ENCODE data around the gene MS4A3.
"Not testable (repeated sequence)": the region's sequence is repeated elsewhere in the genome, so short reads cannot be mapped to it uniquely, and the experiment has no call there.

Gene MS4A3, protein sequence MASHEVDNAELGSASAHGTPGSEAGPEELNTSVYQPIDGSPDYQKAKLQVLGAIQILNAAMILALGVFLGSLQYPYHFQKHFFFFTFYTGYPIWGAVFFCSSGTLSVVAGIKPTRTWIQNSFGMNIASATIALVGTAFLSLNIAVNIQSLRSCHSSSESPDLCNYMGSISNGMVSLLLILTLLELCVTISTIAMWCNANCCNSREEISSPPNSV

DNA sequence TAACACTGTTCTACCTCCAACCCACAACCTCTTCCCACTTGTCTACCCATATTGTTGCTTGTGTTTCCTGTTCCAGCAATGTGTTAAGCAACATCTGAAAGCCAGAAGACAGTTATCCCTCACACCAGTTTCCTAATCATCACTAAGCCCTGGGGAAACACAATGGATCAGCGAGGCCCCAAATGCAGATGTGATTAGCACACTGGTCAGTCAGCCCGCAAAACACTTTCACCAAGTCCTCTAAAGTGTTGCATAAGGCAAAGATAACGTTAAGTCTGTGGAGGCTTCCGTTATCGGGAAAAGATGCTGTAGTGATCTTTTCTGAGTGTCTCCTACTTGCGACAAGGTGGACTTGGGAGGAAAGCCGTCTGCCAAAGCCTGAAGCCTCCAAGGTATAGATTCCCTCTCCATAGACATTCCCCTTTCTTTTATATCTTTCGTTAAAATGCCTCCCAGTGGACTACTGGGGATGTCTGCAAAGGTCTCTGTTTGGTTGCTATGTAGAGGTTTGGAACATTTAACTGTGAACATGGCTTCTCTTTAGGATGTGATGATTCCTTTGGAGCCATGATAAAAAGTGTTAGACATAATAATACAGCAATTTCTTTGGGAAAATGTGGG lies at the start of gene MS4A3:
Gene MS4A3, plus strand, starts transcription at position 317 of the 621 bp plus-strand sequence. CDS start 4,496 bp downstream, outside the sequence.
- DNase-seq (ENCODE audit: low read depth in 1 of 2, low spot score in 1 of 2): no peak

DNA sequence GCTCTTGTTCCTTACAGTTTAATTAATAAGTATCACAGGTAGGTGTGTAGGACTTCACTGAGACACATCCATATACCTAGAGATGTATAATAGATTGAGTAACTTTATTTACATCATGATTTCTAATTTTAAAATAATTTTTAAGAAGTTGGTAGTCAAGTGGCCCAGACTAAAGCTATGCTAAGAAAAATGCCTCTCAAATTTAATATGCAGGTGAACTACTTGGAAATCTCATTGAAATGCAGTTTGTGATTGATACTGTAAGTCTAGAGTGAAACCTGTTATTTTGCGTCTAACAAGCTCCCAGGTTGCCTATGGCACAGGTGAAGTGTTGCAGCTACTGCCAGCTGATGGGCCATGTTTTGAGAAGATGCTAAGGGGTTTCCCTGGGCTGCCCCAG lies 39.6 kb upstream of the MS4A3 start, which contains the start of gene OOSP4B:
Gene OOSP4B, plus strand, starts transcription at position 301 of the 400 bp plus-strand sequence.
- DNase-seq (ENCODE audit: low read depth in 1 of 2, low spot score in 1 of 2): no peak

GRCh38 chr11:60018058-60018457 lies 38.4 kb upstream of the MS4A3 start:
- no peak for DNase-seq (ENCODE audit: low read depth in 1 of 2, low spot score in 1 of 2)

GRCh38 chr11:60020376-60020775 lies 36.1 kb upstream of the MS4A3 start:
- not testable (repeated sequence) for DNase-seq (ENCODE audit: low read depth in 1 of 2, low spot score in 1 of 2)

- no peak for DNase-seq (ENCODE audit: low read depth in 1 of 2, low spot score in 1 of 2)
These were observed 27.3 kb upstream of the MS4A3 start for GRCh38 chr11:60029015-60029632.

DNA sequence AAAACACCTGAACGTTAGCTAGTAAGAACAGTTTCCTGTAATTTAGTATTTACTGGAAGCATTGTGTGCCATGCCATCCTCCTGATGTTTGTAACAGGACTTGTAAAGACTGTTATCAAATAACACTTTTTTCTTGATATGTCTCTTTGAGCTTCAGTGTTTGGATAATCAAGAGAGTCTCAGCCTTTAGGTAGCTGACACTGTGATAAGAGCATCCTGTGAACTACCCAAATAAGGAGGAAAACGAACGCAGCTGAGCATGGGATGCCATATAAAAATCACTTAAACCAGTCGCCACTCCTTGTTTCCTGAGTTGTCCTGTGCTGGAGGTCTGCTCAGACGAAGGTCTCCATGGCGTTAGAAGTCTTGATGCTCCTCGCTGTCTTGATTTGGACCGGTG lies 16.4 kb upstream of the MS4A3 start, which contains the start of gene OOSP2:
Gene OOSP2, plus strand, starts transcription at position 301 of the 400 bp plus-strand sequence. Its CDS starts 51 bp downstream, at position 352.
- no peak for DNase-seq (ENCODE audit: low read depth in 1 of 2, low spot score in 1 of 2)

- DNase-seq (ENCODE audit: low read depth in 1 of 2, low spot score in 1 of 2): not testable (repeated sequence)
These were observed 6.0 kb upstream of the MS4A3 start for GRCh38 chr11:60050422-60050821.

DNA sequence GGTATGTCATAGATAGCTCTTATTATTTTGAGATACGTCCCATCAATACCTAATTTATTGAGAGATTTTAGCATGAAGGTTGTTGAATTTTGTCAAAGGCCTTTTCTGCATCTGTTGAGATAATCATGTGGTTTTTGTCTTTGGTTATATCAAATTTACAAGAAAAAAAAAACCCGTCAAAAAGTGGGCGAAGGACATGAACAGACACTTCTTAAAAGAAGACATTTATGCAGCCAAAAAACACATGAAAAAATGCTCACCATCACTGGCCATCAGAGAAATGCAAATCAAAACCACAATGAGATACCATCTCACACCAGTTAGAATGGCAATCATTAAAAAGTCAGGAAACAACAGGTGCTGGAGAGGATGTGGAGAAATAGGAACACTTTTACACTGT lies 5.6 kb upstream of the MS4A3 start:
- DNase-seq (ENCODE audit: low read depth in 1 of 2, low spot score in 1 of 2): not testable (repeated sequence)

GRCh38 chr11:60059052-60059451 lies 2.6 kb downstream of the MS4A3 start:
- DNase-seq (ENCODE audit: low read depth in 1 of 2, low spot score in 1 of 2): no peak

DNA sequence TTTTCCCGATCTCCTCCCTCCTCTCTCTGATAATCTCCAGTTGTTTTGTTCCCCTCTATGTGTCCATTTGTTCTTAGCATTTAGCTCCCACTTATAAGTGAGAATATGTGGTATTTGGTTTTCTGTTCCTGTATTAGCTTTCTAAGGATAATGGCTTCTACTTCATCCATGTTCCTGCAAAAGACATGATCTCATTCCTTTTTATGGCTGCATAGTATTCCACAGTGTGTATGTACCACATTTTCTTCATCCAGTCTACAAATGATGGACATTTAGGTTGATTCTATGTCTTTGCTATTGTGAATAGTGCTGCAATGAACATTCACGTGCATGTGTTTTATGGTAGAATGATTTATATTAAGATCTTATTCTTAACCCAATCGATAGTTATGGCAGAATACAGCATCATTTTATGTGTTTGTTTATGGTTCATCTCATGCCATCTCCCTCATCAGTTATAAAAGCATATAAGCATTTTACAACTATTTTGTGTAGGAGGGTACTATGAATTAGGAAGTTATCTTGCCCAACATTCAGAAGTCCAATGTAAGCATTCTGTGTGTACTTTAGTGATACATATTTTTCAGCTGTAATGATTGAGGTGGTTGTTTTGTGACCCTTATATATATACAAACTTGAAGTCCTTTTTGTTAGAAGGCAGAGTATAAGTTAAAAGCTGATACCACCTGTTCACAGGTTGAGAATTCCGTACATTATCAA lies 3.2 kb downstream of the MS4A3 start:
- DNase-seq (ENCODE audit: low read depth in 1 of 2, low spot score in 1 of 2): no peak

- no peak for DNase-seq (ENCODE audit: low read depth in 1 of 2, low spot score in 1 of 2)
These were observed 7.6 kb downstream of the MS4A3 start for GRCh38 chr11:60064111-60064510.

- no peak for DNase-seq (ENCODE audit: low read depth in 1 of 2, low spot score in 1 of 2)
These were observed 9.3 kb downstream of the MS4A3 start for GRCh38 chr11:60065801-60066200.

GRCh38 chr11:60069450-60069849 lies 13.0 kb downstream of the MS4A3 start:
- no peak for DNase-seq (ENCODE audit: low read depth in 1 of 2, low spot score in 1 of 2)

DNA sequence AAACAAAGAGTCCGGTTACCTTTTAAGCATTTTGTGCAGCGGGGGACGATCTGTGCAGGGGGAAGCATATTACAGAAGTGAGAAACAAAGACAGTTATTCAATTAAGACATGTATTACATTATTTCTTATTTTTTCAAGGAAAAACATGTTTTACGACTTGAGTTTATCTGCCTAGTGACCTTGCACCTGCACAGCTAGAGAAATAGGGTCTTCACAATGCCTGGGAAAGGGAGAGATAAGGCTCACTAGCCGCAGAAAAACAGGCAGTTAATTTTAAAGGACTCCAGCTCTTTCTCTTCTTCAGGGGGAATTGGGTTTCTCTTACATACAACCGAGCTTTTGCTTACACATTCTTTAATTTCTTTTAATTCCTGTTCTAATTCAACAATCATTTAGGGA lies 15.2 kb downstream of the MS4A3 start:
- DNase-seq (ENCODE audit: low read depth in 1 of 2, low spot score in 1 of 2): not testable (repeated sequence)

GRCh38 chr11:60077216-60077817 lies 20.9 kb downstream of the MS4A3 start:
- DNase-seq (ENCODE audit: low read depth in 1 of 2, low spot score in 1 of 2): no peak

- no peak for DNase-seq (ENCODE audit: low read depth in 1 of 2, low spot score in 1 of 2)
These were observed 21.5 kb downstream of the MS4A3 start for GRCh38 chr11:60077981-60078380.

DNA sequence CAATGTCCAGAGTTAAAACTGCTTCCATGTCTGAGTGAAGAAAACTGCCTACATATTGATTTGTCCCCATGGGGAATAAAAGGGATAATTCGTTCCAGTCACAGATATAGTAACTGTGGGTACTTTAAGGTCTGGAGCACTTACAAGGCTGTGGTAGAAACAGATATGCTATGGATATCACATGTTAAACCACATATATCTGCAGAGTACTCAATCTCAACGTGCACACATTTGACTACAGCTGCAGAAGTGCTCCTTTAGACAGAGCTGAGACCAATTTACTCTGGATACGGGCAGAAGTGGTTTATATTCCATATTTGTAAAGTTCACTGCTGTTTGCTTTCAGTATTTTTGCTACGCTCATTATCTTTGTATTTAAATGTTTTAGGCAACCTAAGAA lies 22.3 kb downstream of the MS4A3 start:
- no peak for DNase-seq (ENCODE audit: low read depth in 1 of 2, low spot score in 1 of 2)

DNA sequence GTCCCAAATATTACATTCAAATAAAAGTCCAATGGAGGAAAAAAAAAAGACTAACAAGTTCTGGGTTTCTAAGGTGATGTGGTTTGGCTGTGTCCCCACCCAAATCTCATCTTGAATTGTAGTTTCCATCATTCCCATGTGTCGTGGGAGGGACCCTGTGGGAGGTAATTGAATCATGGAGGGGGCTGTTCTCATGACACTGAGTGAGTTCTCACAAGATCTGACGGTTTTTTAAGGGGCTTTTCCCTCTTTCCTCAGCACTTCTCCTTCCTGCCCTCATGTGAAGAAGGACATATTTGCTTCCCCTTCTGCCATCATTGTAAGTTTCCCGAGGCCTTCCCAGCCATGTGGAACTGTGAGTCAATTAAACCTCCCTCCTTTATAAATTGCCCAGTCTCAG lies 24.1 kb downstream of the MS4A3 start:
- no peak for DNase-seq (ENCODE audit: low read depth in 1 of 2, low spot score in 1 of 2)

DNA sequence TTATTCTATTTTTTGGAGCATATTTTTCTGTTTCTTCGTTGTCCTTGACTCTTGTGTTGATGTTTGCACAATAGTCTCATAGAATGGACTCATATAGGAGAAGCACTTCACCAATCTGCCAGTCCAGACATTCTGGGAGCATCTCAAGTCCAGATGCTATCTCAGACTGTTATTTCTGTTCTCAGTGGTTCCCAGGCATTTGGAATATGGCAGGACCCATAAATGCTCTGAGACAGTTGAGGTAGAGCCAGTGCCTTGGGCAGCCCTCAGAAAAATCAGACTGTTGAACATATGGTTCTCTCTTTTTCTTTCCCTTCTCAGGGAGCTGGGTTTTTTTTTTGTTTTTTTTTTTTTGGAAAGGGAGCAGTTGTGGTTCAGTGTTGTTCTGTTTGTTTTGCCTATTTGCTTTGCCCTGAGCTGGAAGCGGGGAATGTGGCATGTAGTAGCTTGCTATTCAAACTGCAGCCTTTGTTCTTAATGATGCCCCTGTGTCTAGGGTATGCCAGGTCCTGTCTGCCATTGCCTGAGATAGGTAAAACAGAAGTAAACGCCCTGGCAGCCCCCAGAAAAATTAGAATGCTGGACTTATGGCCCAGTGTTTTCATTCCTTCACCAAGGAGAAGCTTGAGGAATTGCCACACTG lies 28.3 kb downstream of the MS4A3 start:
- no peak for DNase-seq (ENCODE audit: low read depth in 1 of 2, low spot score in 1 of 2)

- no peak for DNase-seq (ENCODE audit: low read depth in 1 of 2, low spot score in 1 of 2)
These were observed 29.4 kb downstream of the MS4A3 start for GRCh38 chr11:60085909-60086308.

DNA sequence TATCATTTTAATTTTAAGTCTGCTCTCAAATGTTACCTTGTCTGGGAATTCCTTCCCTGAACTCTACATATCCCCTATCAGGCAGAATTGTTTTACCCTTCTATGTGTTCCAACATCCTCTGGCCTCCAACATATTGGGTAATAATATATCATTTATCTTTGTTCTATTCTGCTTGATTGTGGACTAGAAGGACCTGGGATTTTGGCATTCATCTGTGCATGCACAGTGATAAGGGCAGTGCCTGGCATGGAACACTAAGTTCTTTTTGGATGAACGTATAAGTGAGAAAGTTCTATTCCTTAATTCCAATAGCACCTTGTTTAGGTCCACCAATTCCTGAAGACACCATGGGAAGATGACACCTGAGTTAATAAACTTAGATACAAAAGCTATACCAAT lies 30.8 kb downstream of the MS4A3 start:
- no peak for DNase-seq (ENCODE audit: low read depth in 1 of 2, low spot score in 1 of 2)
